K562 (cell line): Measurements from ENCODE around the gene NTSR1.

ENCODE experiments used
- CTCF ChIP-seq, 3 experiments: IDR thresholded peaks in 2 of 3; conservative IDR thresholded peaks in 1 of 3; 2 replicates each; pipeline ENCODE4 v1.5.1; 2011 to 2012; ENCODE audit warnings: low read length in 3 of 3, mild to moderate bottlenecking in 3 of 3, control low read depth in 2 of 3, improper control_type of control experiment in 1 of 3, inconsistent platforms in 1 of 3, low read depth in 1 of 3, mixed read lengths in 1 of 3, moderate library complexity in 1 of 3; ENCODE audit not compliant: insufficient read depth in 2 of 3
- REST ChIP-seq, 2 experiments: fragments of 450-650 bp; formaldehyde crosslinking in 1 of 2; IDR thresholded peaks; 2 replicates each; pipeline versions ENCODE4 v1.4.0 to v1.6.1; 2014 to 2020; ENCODE audit warnings: mild to moderate bottlenecking in 2 of 2, borderline replicate concordance in 1 of 2, low read depth in 1 of 2
- ZNF174 ChIP-seq: fragments of 250-450 bp; sonication (Bioruptor Pico); IDR thresholded peaks from 2 replicates; pipeline ENCODE4 v1.4.0; 2020; ENCODE audit warnings: mild to moderate bottlenecking

- no peak for TF ChIP-seq REST (IDR thresholded peaks at IDR 0.05; ENCODE audit: borderline replicate concordance)
- TF ChIP-seq REST (CRISPR knock-in tag; IDR thresholded peaks at IDR 0.05; ENCODE audit: low read depth), result no peak
- TF ChIP-seq CTCF (IDR thresholded peaks at IDR 0.05 in 2 of 3, conservative IDR thresholded peaks at IDR 0.05 in 1 of 3; ENCODE audit: insufficient read depth in 2 of 3, low read depth in 1 of 3, low read length in 3 of 3), result no peak
- no peak for TF ChIP-seq ZNF174 (CRISPR knock-in tag)
These were observed 26.7 kb downstream of the NTSR1 start for GRCh38 chr20:62735331-62735821.
